GM21723 (cell line): ENCODE measurements around the gene CA9.

Experiments
- ATAC-seq: cut with Tn5 transposase; IDR thresholded peaks from one replicate; pipeline ENCODE4 v1.9.1; 2021; ENCODE audit warnings: mild to moderate bottlenecking, moderate library complexity; ENCODE audit not compliant: unreplicated experiment

The CA9 gene

DNA sequence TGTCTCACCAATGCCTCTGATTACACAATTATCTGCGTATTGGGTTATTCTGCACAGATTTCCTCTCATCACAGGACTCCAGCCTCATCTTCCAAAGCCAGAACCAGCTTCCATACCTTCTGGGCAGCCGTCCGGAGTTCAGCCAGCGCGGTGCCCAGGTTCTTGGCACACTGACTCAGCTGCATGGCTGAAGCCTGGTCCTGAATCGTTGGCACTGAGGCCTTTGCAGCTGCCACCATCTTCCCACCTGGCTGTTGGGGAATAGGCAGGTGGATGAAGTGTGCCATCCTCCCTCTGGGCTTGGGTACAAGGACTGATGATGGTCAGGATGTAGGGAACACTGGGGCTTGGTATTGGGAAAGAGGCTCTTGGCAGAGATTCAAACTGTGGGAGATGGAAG, 40.4 kb downstream of the CA9 start:
- ATAC-seq = no peak

DNA sequence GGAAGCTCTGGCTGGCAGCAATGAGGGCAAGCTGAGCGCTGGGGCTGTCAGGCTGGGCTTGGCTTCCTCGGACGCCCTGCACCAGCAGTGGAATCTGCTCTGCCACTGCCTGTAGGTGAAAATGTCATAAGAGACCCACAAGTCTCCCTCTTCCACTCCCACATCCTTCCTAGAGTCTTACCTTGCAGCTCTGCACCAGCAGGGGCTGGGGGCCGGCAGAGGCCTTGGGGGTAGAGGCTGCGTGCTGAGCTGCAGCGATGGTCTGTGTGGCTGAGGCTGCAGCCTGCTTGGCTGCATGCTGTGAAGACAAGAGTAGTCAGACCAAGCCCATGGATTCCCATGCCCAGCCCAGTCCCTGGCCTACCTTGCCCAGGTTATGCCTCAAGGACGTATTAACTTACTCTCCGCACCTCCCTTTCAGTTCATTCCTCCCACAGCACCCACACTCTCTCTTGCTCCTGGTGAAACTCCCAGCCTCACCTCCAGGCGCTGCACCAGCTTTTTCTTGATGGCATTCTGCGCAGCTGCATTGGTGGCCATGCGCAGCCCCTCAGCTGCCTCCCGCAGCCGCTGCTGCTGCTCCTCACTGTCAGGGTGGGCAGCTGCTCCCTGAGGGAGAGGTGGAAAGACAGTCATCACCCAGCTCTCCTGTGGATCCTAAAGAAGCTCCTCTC, 41.0 kb downstream of the CA9 start:
- ATAC-seq = no peak

GRCh38 chr9:35716230-35716629, 42.5 kb downstream of the CA9 start:
- ATAC-seq = no peak

GRCh38 chr9:35717132-35717870, 43.6 kb downstream of the CA9 start:
- no peak for ATAC-seq

DNA sequence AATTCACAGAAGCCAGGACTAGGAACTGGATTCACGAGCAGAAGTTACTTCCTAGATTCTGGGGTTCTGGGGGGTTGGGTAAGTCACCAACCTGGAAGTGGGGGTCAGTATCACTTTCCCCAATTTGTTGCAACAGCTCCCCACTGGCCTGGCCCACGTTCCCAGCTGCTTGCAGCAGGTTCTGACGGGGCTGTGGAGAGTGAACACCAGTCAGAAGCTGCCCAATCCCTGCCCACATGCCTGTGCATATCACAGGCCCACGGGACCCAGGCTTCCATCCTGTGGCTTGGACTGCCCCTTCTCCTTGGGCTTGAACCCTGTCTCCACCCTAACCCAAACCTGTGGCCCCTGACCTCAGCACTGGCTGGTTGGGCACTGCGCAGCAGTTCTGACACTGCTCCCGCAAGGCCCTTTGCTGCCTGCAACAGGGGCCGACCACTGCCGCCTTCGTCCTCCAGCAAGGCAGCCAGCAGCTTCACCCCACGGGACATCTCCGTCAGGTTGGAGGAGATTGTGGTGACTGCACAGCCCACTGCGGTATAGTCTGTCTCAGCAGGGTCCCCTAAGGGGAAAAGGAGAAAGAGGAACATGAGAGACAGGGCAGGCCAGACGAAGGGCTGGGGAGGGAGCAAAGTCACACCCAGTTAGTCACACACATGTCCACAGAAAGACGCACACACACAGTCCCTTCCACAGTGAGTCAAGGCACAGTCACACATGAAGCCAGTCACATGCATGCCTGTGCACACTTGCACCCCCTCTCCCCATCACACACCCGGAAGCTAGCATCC, 45.2 kb downstream of the CA9 start:
- ATAC-seq = no peak

- ATAC-seq = no peak
Observed at GRCh38 chr9:35719546-35719945, 45.8 kb downstream of the CA9 start.

DNA sequence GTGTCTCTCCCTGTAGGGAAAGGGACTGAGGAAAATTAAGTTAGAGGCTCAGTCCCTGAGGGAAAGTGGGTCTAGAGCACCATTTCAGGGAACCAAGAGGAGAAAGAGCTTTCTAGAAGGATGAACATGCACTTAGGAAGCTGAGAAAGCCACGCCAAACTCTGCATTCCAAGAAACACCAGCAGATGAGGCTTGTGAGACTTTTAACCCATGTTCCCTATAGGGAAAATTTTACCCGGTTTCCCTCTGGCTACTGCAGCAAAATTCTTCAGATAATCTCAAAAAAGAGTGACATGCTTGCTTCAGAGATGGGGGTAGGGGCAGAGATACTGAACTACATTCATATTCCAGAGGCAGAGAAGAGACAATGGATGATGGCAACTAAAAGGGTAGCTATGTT, 49.7 kb downstream of the CA9 start:
- no peak for ATAC-seq

DNA sequence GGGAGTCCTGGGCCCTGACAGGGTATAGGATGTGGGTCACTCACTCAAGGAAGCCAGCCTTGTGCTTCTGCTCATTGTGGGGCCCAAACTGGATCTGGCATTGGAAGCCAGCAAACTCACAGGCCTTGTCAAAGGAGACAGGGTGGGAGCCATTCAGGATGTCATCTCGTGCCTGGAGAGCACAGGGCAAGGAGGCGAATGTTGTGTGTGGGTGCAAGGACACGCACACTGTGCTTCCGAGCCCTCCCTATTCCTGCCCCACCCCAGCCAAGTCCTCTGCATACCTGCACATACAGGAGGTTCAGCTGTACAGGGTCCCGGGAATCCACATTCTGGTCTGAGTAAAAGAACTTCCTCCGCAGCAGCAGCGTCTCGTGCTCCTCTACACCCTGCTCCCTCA, 50.2 kb downstream of the CA9 start:
- no peak for ATAC-seq

- no peak for ATAC-seq
Observed at GRCh38 chr9:35725362-35725761, 51.6 kb downstream of the CA9 start.

- ATAC-seq = no peak
Observed at GRCh38 chr9:35726931-35727330, 53.2 kb downstream of the CA9 start.

DNA sequence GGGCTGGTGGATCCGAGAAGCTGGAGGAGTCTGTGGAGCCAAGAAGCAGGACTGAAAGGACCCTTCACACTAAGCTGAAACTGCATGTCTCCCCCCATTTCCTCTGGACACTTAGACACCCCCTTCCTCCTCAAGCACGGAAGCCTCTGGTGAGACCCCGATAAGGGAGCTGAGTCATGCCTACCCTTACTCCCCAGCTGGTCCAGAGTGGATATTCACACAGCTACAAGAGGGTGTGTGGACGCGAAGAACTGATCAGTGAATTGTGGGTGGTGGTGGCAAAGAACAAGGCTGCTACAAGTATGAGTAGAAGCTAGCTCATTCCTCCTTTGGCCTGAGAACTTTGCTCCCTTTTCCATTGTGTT, 53.9 kb downstream of the CA9 start:
- ATAC-seq = no peak

DNA sequence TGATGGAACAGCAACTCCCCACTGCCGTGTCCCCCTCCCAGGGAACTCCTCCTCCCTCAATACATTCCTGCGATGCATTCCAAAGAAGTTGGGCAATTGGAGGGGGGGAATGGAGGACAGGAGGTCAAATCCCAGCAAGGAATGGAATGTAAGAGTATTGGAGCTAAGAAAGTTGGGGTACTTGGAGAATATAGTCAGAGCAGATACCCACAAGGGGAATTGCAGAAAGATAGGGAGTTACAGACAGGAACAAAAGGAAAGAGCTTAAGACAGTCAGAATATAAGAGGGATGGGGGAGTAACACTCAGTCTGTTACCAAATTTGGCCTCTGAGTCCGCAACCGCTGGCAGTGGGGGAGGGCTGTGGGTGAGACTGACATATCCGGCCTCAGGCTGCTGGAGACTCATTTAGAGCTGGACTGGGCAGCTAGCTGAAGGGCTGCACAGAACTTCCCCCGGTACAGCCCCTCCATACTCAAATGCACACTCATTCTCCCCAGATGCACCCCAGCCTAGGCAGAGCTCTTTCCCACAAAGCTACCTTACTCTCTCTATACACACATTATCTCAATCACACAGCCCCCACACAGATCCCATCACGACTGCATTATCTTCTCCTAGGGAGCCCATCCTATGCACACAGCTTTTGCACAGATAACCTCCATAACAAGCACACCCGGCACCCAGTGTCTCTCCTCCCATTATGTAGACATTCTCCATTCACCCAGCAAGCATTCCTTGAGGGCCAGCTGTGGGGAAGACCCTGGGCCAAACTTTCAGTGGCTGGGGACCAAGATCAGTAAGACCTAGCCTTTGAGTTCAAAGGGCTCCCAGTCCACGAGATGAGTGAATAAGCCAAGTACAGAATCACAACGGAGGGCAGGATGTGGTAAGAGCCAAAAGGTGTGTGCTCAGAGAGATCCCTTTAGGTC, 54.6 kb downstream of the CA9 start:
- no peak for ATAC-seq

DNA sequence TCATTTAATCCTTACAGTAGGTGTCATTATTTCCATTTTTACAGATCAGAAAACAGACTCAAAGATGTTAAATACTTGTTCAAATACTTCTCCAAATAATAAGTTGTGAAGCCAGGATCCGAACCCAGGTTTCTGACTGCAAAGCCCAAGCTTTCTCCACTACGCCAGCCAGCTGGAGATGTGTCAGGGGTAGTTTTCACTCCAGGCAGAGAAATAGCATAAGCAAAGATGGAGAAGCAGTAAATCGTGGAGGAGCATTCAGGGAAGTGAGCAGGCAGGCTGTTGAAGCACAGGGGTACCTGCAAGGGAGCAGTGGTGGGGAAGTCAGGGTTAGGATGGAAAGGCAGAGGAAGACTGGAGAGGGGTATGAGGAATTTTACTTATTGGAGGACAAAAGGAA, 55.4 kb downstream of the CA9 start:
- ATAC-seq = no peak

GRCh38 chr9:35729700-35730485, 56.2 kb downstream of the CA9 start:
- ATAC-seq = no peak

DNA sequence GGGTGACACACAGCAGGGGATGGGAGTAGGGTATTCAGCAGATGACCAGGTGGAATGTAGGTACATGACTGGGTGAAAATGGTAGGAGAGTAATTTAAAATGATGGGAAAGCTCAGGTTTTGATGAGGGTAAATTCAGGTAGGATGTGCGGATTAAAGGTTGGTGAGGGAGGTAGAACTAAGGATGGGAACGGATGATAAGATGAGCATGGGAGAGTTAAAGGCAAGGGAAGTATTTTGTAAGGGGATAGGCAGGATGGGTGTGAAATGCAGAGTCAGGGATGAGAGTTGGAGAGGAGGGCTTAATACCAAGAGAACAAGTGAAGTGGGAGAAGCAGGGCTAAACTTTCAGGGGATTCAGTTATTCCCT, 56.7 kb downstream of the CA9 start:
- no peak for ATAC-seq
